SW 1271 (cell line): ENCODE results near the gene CNN3.

Source experiments
- DNase-seq, 2 experiments: peaks; one replicate each; lab custom pipeline; 2025; lab: John Stamatoyannopoulos, UW

The CNN3 gene

DNA sequence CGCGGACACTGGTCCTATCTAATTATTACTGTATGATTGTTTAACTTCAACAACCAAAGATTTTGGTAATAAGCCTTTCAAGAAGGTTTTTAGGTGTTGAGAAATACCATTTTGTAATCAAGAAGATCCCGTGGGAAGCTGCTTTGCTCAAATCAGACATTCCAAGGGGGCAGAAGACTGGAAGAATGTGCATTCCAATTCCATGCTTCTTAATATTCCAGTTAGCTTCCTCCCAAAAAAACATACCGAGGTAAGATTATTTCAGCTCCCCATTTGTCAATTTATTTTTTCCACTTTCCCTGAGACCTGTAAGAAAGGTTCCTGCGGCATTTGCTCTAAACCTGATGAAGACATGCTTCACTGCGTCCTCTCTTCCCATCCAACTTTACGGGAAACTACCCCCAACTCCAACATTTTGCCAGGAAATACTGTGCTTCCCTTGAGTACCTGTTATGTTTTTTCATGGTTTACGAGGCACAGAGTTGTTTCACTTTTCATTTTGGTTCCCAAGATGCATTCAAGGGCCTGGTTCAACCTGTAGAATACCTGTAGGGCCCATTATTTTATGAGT is 4.1 kb downstream of the CNN3 start:
- no peak for DNase-seq

DNA sequence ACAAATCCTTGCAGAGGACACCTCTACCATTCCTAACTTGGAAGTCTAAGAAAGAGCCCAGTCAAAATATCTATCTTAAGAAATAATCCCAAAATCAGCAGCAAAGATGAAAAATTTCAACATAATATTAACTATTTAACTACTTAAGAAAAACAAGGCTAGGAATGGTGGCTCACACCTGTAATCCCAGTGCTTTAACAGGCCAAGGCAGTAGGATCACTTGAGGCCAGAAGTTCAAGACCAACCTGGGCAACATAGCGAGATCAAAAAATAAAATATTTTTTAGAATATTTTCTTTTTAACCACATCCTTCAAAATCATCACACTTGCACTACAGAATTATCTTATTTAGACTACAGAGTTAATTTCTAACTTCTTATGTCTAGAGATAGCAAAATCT is 4.9 kb downstream of the CNN3 start:
- DNase-seq = no peak

DNA sequence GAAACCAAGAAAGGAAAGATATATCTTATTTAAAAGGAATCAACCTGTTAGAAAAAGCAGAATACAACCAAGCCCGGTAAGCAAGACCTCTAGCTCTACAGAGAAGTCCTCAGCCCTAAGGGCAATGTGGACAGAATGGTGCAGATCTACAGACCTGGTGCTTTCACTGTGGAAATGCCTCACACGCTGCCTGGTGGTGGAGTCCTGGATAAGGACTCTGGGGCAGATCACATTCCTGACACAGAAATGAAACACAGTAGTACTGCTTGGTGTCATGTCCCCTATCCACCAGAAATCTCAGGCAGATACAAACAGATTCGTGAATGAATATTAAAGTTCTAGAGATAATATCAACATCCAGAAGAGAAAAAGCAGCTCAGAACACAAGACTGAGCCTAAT is 6.8 kb downstream of the CNN3 start:
- DNase-seq = no peak

DNA sequence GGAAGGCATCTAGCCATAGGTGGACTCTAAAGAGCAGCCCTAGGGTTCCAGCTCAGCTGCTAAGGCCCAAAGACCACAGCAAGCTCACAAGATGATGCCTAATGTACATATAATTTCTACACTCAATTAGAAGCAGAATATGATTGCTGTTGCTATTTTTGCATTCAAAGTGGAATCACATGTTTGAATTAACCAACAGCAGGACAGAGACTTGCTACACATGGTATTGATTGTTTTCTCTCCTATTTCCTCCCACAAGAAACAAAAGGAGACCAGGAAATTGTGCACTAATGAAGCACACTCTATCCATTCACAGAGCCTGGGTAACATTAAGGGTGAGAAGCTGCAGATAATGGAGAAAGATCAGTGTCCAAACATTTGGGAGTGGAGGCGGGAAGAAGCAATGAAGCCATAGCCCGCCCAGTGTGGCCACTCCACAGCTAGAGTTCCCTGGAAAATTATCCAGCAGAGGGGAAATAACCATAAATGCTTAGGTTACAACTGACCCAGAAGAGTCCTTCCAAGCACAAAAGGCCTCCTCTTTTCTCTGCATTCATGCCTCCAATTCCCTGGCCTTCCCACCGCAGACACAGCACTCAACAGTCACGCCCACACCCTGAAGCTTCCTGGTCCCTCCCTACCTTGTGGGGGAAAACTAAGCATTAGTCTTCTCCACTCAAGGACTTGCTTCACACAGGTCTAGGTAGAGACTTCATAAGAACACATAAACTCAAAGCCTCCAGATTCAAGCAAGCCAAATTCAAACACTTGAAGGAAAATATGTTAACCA is 7.5 kb downstream of the CNN3 start:
- DNase-seq = no peak

DNA sequence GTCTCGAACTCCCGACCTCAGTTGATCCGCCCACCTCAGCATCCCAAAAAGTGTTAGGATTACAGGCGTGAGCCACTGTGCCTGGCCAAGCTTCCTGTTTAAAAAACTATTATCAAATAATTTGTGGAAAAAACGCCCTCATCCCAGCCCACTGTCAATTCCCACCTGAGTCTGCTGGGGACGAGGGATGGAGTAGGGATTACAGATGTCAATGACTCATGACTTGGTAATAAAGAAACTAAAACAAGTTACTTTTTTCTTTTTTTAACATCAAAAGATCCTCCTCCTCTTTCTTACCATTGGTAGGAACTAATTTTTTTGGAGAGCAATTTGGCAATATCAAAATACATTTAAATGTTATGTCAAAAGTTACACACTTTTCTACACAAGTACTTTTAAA is 9.7 kb downstream of the CNN3 start:
- no peak for DNase-seq

DNA sequence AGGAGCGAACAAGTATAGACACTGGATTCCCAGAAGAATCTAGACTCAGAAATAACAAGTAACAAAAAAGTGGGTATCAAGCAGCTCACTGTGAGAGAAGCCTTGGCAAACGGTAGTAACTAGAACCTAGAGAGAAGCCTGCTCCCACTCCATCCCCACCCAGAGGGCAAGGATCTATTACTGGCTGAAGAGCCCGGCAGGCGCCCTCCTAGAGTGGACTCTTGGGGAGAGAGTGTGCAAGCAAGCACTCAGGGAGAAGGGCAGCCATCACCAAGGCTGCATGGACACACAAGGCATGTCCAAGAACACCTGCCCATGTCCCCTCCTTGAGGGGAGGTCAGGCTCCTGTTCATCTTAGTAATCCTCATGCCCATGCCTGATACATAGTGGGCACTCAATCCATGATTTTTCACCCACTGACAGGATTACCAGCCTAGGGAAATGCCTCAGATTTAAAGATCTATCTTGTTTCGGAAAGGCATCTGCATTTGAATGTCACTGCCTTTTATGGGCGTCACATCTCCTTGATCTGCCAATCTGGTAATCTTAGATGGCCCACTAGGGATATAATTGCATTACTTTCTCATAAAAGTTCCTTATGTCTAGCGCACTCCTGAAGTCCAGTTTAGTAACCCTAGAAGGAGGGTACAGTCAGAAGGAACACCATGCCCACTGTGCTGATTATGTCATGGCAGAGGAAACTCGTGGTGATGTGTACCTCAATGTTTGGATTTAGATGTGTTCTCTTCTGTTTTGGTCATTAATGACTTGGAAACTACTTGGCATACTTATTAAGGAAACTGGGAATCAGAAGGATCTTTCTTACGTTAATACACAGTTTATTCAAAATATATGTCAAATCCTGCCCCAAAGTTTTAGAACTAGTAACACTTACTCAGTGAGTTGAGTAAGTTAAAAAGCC is 14.4 kb downstream of the CNN3 start:
- DNase-seq = no peak

- no peak for DNase-seq
Observed at GRCh38 chr1:94909486-94909885, 17.4 kb downstream of the CNN3 start.

DNA sequence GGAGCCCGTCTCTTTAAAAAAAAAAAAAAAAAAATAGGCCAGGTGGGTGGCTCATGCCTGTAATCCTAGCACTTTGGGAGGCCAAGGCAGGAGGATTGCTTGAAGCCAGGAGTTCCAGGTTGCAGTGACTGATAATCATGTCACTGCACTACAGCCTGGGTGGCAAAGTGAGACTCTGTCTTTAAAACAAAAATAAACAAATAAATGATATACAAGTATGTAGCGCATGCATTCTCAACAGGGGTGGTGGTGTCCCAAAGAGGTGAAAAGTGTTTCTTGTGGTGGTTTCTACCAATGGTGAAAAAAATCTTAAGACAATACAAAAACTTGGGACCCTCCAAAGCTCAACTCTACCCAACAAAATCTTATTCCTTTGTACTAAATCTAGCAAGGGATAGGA is 17.9 kb downstream of the CNN3 start:
- DNase-seq = no peak

- DNase-seq = no peak
Observed at GRCh38 chr1:94908190-94908589, 18.7 kb downstream of the CNN3 start.

DNA sequence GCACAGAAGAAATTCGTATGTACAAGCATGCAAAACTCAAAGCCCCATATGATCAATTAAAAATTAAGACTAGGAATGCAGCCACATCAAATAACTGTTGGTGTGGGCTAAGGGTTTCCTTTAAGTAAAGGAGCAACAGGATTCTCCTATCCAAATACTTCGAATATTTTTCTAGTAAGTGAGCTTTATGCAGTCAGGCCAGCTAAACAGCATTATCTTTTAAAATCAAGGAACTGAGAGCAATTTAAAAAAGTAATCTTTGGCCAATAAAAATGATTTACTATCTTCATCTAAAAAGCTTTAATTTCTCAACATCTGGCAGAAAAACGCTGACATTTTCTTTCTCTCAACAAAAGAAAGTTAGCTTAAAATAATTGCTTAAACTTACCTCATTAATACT is 19.8 kb downstream of the CNN3 start:
- DNase-seq = no peak

- DNase-seq = no peak
Observed at GRCh38 chr1:94906382-94906781, 20.5 kb downstream of the CNN3 start.

DNA sequence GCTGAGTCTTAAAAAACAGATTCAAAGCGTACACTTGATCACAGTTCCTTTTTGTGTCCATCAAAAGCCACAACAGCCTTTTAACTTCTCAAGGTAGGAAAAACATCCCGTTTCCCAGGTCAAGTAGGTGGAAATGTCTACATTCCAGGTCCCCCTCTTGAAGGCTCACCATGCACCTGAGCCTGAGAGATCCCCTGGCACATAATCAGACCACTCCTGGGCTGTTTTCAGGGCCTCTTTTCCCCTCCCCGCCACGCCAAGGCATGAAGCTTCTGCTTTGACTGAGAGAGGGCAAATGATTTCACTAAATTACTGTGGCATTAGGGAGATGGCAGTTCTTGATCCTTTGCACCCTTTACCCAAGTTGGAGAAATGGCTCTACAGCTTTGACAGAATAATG is 21.7 kb downstream of the CNN3 start:
- DNase-seq = no peak

DNA sequence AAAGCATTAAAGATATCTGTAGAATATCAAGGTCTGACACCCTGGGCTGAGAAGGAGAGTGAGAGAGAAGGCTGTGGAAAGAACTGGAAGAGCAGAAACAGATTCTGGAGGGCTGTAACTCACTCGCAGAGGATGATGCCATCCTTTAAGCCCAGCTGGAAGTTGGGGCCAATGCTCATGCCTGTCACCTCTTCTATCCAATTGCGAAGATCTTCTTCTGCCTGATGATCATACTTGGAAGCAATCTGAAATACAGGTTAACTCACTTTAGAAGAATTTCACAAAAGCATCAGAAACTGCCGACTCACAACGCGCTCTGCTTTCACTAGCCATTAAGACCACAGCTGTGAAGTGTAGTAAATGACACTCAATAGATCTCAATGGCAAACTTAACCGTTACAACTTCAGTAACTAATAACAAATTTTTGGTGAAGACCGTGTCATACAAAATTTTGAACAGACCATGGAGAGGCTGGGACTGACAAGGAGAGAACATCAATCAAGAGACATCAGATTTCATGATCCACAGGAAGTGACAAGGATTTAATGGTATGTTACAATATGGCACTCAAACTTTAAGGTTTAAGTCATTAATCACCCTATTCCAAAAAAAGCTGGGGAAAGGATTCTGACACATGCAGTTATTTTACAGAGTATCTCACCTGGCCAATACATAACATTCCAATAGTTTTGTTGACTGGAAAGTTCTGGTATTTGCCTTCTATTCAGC is 23.5 kb downstream of the CNN3 start:
- DNase-seq = no peak

GRCh38 chr1:94901841-94902240 is 25.1 kb downstream of the CNN3 start:
- DNase-seq = no peak

GRCh38 chr1:94899756-94900155 is 27.2 kb downstream of the CNN3 start:
- DNase-seq = no peak

GRCh38 chr1:94898491-94899385 is 28.2 kb downstream of the CNN3 start:
- no peak for DNase-seq

DNA sequence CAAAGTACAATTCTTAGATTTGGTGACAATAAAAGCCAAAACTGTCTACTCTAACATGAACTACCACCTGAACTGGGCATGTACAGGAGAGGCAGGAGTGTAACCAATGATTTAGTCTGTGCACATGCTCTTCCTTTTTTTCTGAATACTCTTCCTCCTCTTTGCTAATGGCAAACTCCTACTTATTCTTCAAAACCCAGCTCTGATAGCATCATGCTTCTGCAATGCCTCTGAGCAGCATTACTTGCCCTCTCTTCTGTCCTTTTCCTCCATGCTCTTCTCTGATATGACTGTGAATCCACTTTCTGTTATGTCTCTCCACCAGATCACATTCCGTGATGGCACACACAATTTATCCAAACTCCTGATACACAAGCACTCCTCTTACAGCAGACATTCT is 31.4 kb downstream of the CNN3 start:
- no peak for DNase-seq

DNA sequence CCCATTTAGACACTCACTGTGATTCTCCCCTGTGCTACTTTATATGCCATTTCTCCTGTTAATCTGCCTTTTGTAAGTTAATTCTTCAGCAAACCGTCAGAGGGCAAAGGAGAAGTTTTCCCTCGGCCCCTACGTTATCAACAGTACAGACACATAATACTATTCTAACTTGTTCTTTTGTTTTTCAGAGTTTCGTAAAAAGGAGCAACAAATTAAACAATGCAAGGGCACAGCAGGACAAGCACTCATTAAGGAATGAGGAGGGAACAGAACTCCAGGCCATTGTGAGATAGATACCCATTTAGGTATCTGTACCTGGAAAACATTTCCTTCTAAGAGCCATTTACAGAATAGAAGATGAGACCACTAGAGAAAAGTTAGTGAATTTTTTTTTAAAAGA is 32.3 kb downstream of the CNN3 start:
- no peak for DNase-seq

DNA sequence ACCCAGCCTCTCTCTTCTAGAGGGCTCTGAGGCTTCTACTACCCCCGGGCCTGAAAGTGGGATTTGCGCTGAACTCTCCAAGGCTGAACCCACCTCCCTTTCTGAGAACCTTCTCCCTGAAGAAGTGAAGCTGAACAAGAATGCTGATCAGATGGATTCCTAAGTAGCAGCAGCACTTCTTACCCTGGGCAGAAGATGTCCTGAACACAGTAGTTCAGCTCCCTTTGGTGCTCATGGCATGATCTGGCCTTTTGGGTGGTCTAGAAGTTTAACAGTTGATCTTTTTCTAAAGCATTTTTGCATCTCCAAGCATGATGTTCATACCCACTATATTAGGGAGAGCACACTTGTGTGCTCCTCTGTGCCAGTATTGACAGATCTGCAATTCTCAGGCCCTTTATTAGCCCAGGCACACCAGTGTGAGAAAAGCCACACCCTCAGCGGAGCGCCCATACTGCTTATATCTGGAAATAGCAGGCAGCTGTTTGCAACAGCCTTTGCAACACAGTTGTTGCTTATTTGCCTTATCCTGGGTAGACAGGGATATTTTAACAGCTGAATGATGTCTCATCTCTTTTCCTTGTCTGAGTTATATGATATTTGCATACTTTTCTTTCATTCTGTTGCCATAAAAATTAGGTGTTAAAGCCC is 34.2 kb downstream of the CNN3 start:
- DNase-seq = no peak

GRCh38 chr1:94888201-94888600 is 38.7 kb downstream of the CNN3 start:
- DNase-seq = no peak
